Naive thymus-derived CD4-positive, alpha-beta T cell (primary cell): ENCODE data around the gene ACOT2. TPM values are rescaled to one million over a fixed set of nuclear protein-coding genes. Genes with fewer than 3 reads are reported as not detected.

Experiments used
- ATAC-seq: fragments of 150-1000 bp; cut with Tn5 transposase; 2 replicates; pipeline ENCODE4 v1.10.0; 2021; ENCODE audit warnings: mild to moderate bottlenecking, moderate library complexity
- CTCF ChIA-PET: fragments of 350-600 bp; sonication (Branson Sonifier 250); formaldehyde crosslinking; loops from one replicate; lab custom pipeline; 2021; ENCODE audit warnings: antibody characterized with exemption; lab: Charles Lee
- POLR2A ChIA-PET: fragments of 350-600 bp; sonication (Branson Sonifier 250); formaldehyde crosslinking; loops from one replicate; lab custom pipeline; 2021; ENCODE audit warnings: antibody characterized with exemption, inconsistent platforms; lab: Charles Lee
- DNase-seq, 9 donors: peaks; one replicate each; pipeline versions ENCODE4 v3.0.0 to v3.0.0-alpha.2; 2020 to 2022; ENCODE audit warnings: mixed read lengths in 1 of 9
- H3K27ac ChIP-seq: one replicate; pipeline ENCODE4 v1.7.0; 2013; ENCODE audit warnings: mild to moderate bottlenecking, low read depth, low read length, moderate library complexity
- H3K27me3 ChIP-seq, 2 donors: one replicate each; pipeline ENCODE4 v1.7.0; 2013; ENCODE audit warnings: low read length in 2 of 2, mild to moderate bottlenecking in 2 of 2, moderate library complexity in 2 of 2; ENCODE audit not compliant: control insufficient read depth in 2 of 2, insufficient read depth in 2 of 2
- H3K36me3 ChIP-seq, 3 experiments: 1 replicate in 2 of 3; 2 replicates in 1 of 3; pipeline ENCODE4 v1.7.0; 2013; ENCODE audit warnings: low read length in 3 of 3, mild to moderate bottlenecking in 3 of 3, moderate library complexity in 1 of 3; ENCODE audit not compliant: insufficient read depth in 3 of 3, control insufficient read depth in 2 of 3
- H3K4me1 ChIP-seq, 2 donors: one replicate each; pipeline ENCODE4 v1.7.0; 2013; ENCODE audit warnings: low read length in 2 of 2, mild to moderate bottlenecking in 2 of 2, moderate library complexity in 1 of 2; ENCODE audit not compliant: control insufficient read depth in 2 of 2, insufficient read depth in 2 of 2
- H3K4me3 ChIP-seq: 2 replicates; pipeline ENCODE4 v1.7.0; 2013; ENCODE audit warnings: mild to moderate bottlenecking, low read length
- H3K9me3 ChIP-seq, 3 experiments: 1 replicate in 2 of 3; 2 replicates in 1 of 3; pipeline ENCODE4 v1.7.0; 2013; ENCODE audit warnings: low read length in 3 of 3; ENCODE audit not compliant: control insufficient read depth in 2 of 3
- H3K27ac Mint-ChIP-seq, 9 donors: one replicate each; pipeline ENCODE4 v1.8.0; 2020 to 2022; ENCODE audit warnings: mixed read lengths in 9 of 9, mild to moderate bottlenecking in 8 of 9, moderate library complexity in 5 of 9, inconsistent platforms in 2 of 9
- H3K27me3 Mint-ChIP-seq, 5 donors: one replicate each; pipeline ENCODE4 v1.8.0; 2021 to 2022; ENCODE audit warnings: mixed read lengths in 5 of 5, mild to moderate bottlenecking in 1 of 5
- H3K36me3 Mint-ChIP-seq, 5 donors: one replicate each; pipeline ENCODE4 v1.8.0; 2020 to 2022; ENCODE audit warnings: mixed read lengths in 5 of 5, mild to moderate bottlenecking in 3 of 5, inconsistent platforms in 1 of 5
- H3K4me1 Mint-ChIP-seq, 7 donors: one replicate each; pipeline ENCODE4 v1.8.0; 2020 to 2022; ENCODE audit warnings: mixed read lengths in 7 of 7, mild to moderate bottlenecking in 3 of 7, inconsistent platforms in 1 of 7
- H3K4me3 Mint-ChIP-seq, 10 donors: one replicate each; pipeline ENCODE4 v1.8.0; 2020 to 2022; ENCODE audit warnings: mild to moderate bottlenecking in 10 of 10, mixed read lengths in 10 of 10, moderate library complexity in 6 of 10, inconsistent platforms in 2 of 10
- H3K9me3 Mint-ChIP-seq, 11 donors: one replicate each; pipeline ENCODE4 v1.8.0; 2020 to 2022; ENCODE audit warnings: mixed read lengths in 11 of 11, mild to moderate bottlenecking in 4 of 11, inconsistent platforms in 1 of 11, moderate library complexity in 1 of 11
- intact Hi-C, 2 donors: fragments of 100-400 bp; cut with micrococcal nuclease; formaldehyde crosslinking; loops; one replicate each; pipeline ENCODE4 v1.15.1; 2023
- polyA plus RNA-seq, 2 donors: library from polyadenylated mRNA; unstranded; fragments of 300-500 nt; fragmentation: Illumina TruSeq; gene quantifications; one replicate each; pipeline ENCODE4 v1.2.3, GENCODE V29; 2021
- total RNA-seq, 6 experiments: library from RNA in 5 of 6; stranded (reverse) in 5 of 6; gene quantifications; 1 replicate in 5 of 6; 2 replicates in 1 of 6; pipeline ENCODE4 v1.2.3 and lab custom pipeline; 2021 to 2026

The ACOT2 gene
- total and polyA plus RNA-seq, 7 experiments from 2014 or later, result 8.8 to 36.5 (median 12.5) TPM

DNA sequence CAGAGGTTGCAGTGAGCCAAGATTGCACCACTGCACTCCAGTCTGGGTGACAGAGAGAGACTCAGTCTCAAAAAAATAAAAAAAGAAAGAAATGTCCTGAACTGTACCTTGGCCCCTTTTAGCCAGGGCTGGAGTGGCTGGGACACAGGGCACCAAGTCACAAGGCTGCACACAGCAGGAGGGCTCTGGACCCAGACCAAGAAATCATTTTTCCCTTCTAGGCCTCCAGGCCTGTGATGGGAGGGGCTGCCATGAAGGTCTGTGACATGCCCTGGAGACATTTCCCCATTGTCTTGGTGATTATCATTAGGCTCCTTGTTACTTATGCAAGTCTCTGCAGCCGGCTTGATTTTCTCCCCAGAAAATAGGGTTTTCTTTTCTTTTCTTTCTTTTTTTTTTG is 38.2 kb downstream of the ACOT2 start:
- Histone ChIP-seq H3K27ac (no peak overlapping the region), H3K4me3 (no peak overlapping the region), H3K36me3 (no peaks in the 10 kb centered on the region), H3K4me1 (no peaks in the 10 kb centered on the region), H3K9me3 (no peaks in the 10 kb centered on the region), H3K27me3 (no peaks in the 10 kb centered on the region)
- ChIA-PET CTCF (interaction anchor here (0.6 kb wide), 1 partner anchor 38 kb away, joined by 6 read pairs; no protein-coding TSS in a partner anchor), POLR2A (interaction anchor here (1.5 kb wide), 1 partner anchor 15 kb away, joined by 3 read pairs; the partner anchor contains the start of gene ACOT4)
- H3K4me3 Mint-ChIP-seq, result no peak overlapping the region
- peaks cover 0 to 14% (median 0%) of the 10 kb centered on the region in 5 donors for H3K27me3 Mint-ChIP-seq
- peaks cover 0 to 4% (median 0%) of the 10 kb centered on the region in 11 donors for H3K9me3 Mint-ChIP-seq
- no peak overlapping the region for H3K27ac Mint-ChIP-seq
- intact Hi-C loops, result no loop called here
- no peak for DNase-seq
- H3K4me1 Mint-ChIP-seq, result peaks cover 0 to 7% (median 0%) of the 10 kb centered on the region in 7 donors
- peaks cover 0 to 3% (median 0%) of the 10 kb centered on the region in 5 donors for H3K36me3 Mint-ChIP-seq
- no peak for ATAC-seq

DNA sequence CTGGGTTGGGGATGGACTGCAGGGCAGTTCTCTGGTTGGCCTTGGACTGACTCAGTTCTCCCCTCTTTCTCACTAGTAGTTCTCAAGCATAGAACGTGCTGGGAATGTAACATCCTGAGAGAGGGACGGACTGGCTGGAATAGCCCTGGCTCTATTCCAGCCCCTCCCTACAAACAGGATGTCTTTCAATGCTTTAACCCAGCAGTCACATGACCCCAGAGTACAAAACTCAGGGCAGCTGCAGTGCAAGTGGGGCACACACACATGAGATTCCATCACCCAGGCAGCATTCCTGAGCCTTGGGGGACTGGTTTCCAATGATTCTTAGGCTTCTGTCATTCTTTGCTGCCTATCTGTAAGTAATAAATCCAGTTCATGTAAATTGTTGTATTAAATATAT is 41.7 kb downstream of the ACOT2 start:
- Histone ChIP-seq H3K4me3 (no peak overlapping the region), H3K27ac (no peak overlapping the region), H3K9me3 (no peaks in the 10 kb centered on the region), H3K36me3 (no peaks in the 10 kb centered on the region), H3K27me3 (no peaks in the 10 kb centered on the region), H3K4me1 (no peaks in the 10 kb centered on the region)
- no peak for DNase-seq
- H3K27me3 Mint-ChIP-seq, result peaks cover 0 to 12% (median 0%) of the 10 kb centered on the region in 5 donors
- H3K27ac Mint-ChIP-seq, result no peak overlapping the region
- H3K9me3 Mint-ChIP-seq, result peaks cover 0 to 4% (median 0%) of the 10 kb centered on the region in 11 donors
- ATAC-seq, result no peak
- H3K4me3 Mint-ChIP-seq, result no peak overlapping the region
- CTCF ChIA-PET, result interaction anchor here (0.7 kb wide), 1 partner anchor 101 kb away, joined by 4 read pairs; no protein-coding TSS in a partner anchor
- H3K4me1 Mint-ChIP-seq, result peaks cover 0 to 14% (median 0%) of the 10 kb centered on the region in 7 donors
- intact Hi-C loops, result no loop called here
- POLR2A ChIA-PET, result interaction anchor here (0.5 to 0.6 kb wide), 2 partner anchors 24 to 107 kb away, joined by 3 to 6 read pairs; no protein-coding TSS in a partner anchor
- peaks cover 0 to 3% (median 0%) of the 10 kb centered on the region in 5 donors for H3K36me3 Mint-ChIP-seq

- Histone ChIP-seq H3K36me3 (no peaks in the 10 kb centered on the region), H3K4me3 (peak within 1 kb of the TSS; percentile 73), H3K4me1 (no peaks in the 10 kb centered on the region), H3K27me3 (no peaks in the 10 kb centered on the region), H3K27ac (peak within 1 kb of the TSS; percentile 65), H3K9me3 (no peaks in the 10 kb centered on the region)
- ChIA-PET CTCF (interaction anchor here (0.6 to 1.5 kb wide), 2 partner anchors 39 to 104 kb away, joined by 4 read pairs; no protein-coding TSS in a partner anchor), POLR2A (interaction anchor here (0.6 to 1.7 kb wide), 18 partner anchors 13 to 268 kb away, joined by 3 to 20 read pairs (median 4); partner anchors contain the start of genes ACOT2, ACOT4, NUMB and RIOX1)
- peak; percentile 94 for ATAC-seq
- H3K4me3 Mint-ChIP-seq, result peak within 1 kb of the TSS; percentile 82 to 90 (median 88)
- H3K9me3 Mint-ChIP-seq, result peaks cover 0 to 4% (median 0%) of the 10 kb centered on the region in 11 donors
- H3K36me3 Mint-ChIP-seq, result peaks cover 0 to 3% (median 0%) of the 10 kb centered on the region in 5 donors
- peak; percentile 54 to 83 (median 79) for DNase-seq
- intact Hi-C loops, result loop anchor here (1.0 to 2.0 kb wide), 6 partner anchors 20 to 406 kb away; partner anchors contain the start of genes ACOT2 (in 2 of the 2), BBOF1 (in 1 of the 2), DNAL1 (in 1 of the 2) and ENTPD5 (in 1 of the 2)
- peaks cover 0 to 14% (median 0%) of the 10 kb centered on the region in 7 donors for H3K4me1 Mint-ChIP-seq
- H3K27me3 Mint-ChIP-seq, result peaks cover 0 to 10% (median 0%) of the 10 kb centered on the region in 5 donors
- peak within 1 kb of the TSS; percentile 72 to 90 (median 84) for H3K27ac Mint-ChIP-seq
Observed at GRCh38 chr14:73612339-73613045, 43.5 kb downstream of the ACOT2 start, which contains the start of gene ACOT6. TSS of gene ACOT6 (plus strand) at chr14:73612517. CDS start at chr14:73612572, 55 bp downstream.

- peak overlapping the region; percentile 73 for H3K4me3 ChIP-seq
- Mint-ChIP-seq H3K4me3 (peak overlapping the region; percentile 82 to 90 (median 88)), H3K4me1 (peaks cover 0 to 14% (median 0%) of the 10 kb centered on the region in 7 donors), H3K27ac (peak overlapping the region; percentile 72 to 90 (median 84)), H3K9me3 (peaks cover 0 to 4% (median 0%) of the 10 kb centered on the region in 11 donors), H3K27me3 (peaks cover 0 to 10% (median 0%) of the 10 kb centered on the region in 5 donors), H3K36me3 (peaks cover 0 to 3% (median 0%) of the 10 kb centered on the region in 5 donors)
- DNase-seq (no peak), ATAC-seq (no peak)
- H3K36me3 ChIP-seq, result no peaks in the 10 kb centered on the region
- no peaks in the 10 kb centered on the region for H3K27me3 ChIP-seq
- H3K4me1 ChIP-seq, result no peaks in the 10 kb centered on the region
- H3K27ac ChIP-seq, result peak overlapping the region; percentile 65
- intact Hi-C loops, result loop anchor here (1.0 to 2.0 kb wide), 2 partner anchors 44 to 406 kb away; partner anchors contain the start of genes ACOT2 (in 1 of the 2), BBOF1 (in 1 of the 2) and ENTPD5 (in 1 of the 2)
- no peaks in the 10 kb centered on the region for H3K9me3 ChIP-seq
- ChIA-PET CTCF (interaction anchor here (0.6 to 1.5 kb wide), 2 partner anchors 39 to 105 kb away, joined by 4 read pairs; no protein-coding TSS in a partner anchor), POLR2A (interaction anchor here (0.6 to 1.7 kb wide), 16 partner anchors 13 to 178 kb away, joined by 3 to 20 read pairs (median 4); partner anchors contain the start of genes ACOT2, ACOT4, NUMB and RIOX1)
Observed at GRCh38 chr14:73613046-73613383, 44.0 kb downstream of the ACOT2 start.

DNA sequence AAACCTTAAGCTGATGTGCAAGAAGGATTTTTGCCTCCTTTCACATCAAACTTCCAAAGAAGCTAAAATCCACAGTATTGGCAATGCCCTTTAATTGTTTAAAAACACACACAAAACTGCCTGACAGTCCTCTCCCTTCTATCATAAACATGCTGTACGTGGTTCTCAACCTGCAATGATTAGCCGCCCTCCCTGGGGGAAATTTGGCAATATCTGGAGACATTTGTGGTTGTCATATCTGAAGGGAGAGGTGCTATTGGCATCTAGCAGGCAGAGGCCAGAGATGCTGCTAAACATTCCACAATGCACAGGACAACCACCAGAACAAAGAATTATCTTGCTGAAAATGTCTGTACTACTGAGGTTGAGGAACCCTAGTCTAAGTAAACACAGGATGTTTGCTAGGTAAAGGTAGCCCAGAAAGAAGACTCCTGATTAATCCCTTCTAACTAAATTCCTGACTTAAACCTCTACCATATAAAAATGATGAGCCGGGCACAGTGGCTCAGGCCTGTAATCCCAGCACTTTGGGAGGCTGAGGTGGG is 44.5 kb downstream of the ACOT2 start:
- Histone ChIP-seq H3K9me3 (no peaks in the 10 kb centered on the region), H3K4me1 (no peaks in the 10 kb centered on the region), H3K27me3 (no peaks in the 10 kb centered on the region), H3K36me3 (no peaks in the 10 kb centered on the region), H3K4me3 (no peak overlapping the region), H3K27ac (no peak overlapping the region)
- peaks cover 0 to 10% (median 0%) of the 10 kb centered on the region in 5 donors for H3K27me3 Mint-ChIP-seq
- H3K4me1 Mint-ChIP-seq, result peaks cover 0 to 14% (median 0%) of the 10 kb centered on the region in 7 donors
- DNase-seq, result no peak
- intact Hi-C loops, result loop anchor here (1.0 to 2.0 kb wide), 2 partner anchors 44 to 405 kb away; partner anchors contain the start of genes ACOT2 (in 1 of the 2), BBOF1 (in 1 of the 2) and ENTPD5 (in 1 of the 2)
- no peak for ATAC-seq
- H3K9me3 Mint-ChIP-seq, result no peaks in the 10 kb centered on the region
- ChIA-PET POLR2A (interaction anchor here (0.7 to 1.7 kb wide), 12 partner anchors 18 to 163 kb away, joined by 3 to 20 read pairs (median 4); partner anchors contain the start of genes ACOT2, ACOT4, NUMB and RIOX1), CTCF (interaction anchor here (1.5 kb wide), 1 partner anchor 105 kb away, joined by 4 read pairs; no protein-coding TSS in a partner anchor)
- peak overlapping the region; percentile 82 to 90 (median 88) for H3K4me3 Mint-ChIP-seq
- peak overlapping the region in 6 of 9 donors; percentile 78 to 89 (median 82) for H3K27ac Mint-ChIP-seq
- peaks cover 0 to 3% (median 0%) of the 10 kb centered on the region in 5 donors for H3K36me3 Mint-ChIP-seq

DNA sequence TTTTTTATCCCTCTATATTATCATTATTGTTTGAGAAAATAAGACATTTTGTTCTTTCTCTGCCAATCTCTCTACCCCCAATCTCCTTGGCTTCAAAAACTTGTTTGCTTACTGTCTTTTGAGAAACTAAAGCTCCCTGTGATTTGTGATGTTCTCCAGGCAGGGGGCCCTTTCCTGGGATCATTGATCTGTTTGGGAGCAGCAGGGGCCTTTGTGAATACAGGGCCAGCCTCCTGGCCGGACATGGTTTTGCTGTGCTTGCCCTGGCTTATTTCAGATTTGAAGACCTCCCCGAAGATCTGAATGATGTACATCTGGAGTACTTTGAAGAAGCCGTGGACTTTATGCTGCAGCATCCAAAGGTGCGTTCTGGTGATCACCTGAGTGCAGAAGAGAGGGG is 47.8 kb downstream of the ACOT2 start:
- peak overlapping the region in 1 of 10 donors; percentile 13 for H3K4me3 Mint-ChIP-seq
- Histone ChIP-seq H3K4me3 (no peak overlapping the region), H3K9me3 (no peaks in the 10 kb centered on the region), H3K27me3 (no peaks in the 10 kb centered on the region), H3K4me1 (no peaks in the 10 kb centered on the region), H3K27ac (no peak overlapping the region), H3K36me3 (no peaks in the 10 kb centered on the region)
- no peaks in the 10 kb centered on the region for H3K36me3 Mint-ChIP-seq
- intact Hi-C loops, result no loop called here
- H3K9me3 Mint-ChIP-seq, result no peaks in the 10 kb centered on the region
- POLR2A ChIA-PET, result interaction anchor here (1.3 kb wide), 1 partner anchor 27 kb away, joined by 3 read pairs; no protein-coding TSS in a partner anchor
- CTCF ChIA-PET, result no interaction called here
- H3K4me1 Mint-ChIP-seq, result peaks cover 0 to 10% (median 0%) of the 10 kb centered on the region in 7 donors
- H3K27me3 Mint-ChIP-seq, result peaks cover 0 to 11% (median 0%) of the 10 kb centered on the region in 5 donors
- ATAC-seq (no peak), DNase-seq (no peak)
- H3K27ac Mint-ChIP-seq, result no peak overlapping the region
